Suppressor macrophage treated with lipopolysaccharide for 1 hour (primary cell): ENCODE results near the gene SLMAP.
A peak's percentile ranks its signal among the peaks of the same experiment; 100 is the strongest.
"Not testable (repeated sequence)": the region's sequence is repeated elsewhere in the genome, so short reads cannot be mapped to it uniquely, and the experiment has no call there.

Experiments
- DNase-seq, 3 donors: peaks; one replicate each; pipeline ENCODE4 v3.0.0-alpha.2; 2020 to 2022

SLMAP gene

DNA sequence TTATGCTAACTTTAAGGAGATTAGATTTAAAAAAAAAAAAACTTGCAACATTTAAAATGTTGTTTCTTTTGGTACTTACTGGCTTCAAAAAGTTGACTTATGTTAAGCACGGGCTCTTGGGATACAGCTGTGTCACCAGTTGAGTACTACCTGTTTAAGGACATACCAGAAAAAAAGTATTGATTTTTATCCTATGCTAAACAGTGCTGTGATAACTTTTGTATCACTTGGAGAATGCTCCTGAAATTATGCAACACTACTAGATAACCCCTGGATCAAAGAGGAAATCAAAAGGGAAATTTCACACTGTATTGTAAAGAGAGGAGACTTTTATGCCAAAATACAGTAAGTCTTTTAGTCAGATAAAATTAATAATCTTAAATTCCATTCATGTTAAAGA is 77.7 kb downstream of the SLMAP start:
- no peak for DNase-seq

DNA sequence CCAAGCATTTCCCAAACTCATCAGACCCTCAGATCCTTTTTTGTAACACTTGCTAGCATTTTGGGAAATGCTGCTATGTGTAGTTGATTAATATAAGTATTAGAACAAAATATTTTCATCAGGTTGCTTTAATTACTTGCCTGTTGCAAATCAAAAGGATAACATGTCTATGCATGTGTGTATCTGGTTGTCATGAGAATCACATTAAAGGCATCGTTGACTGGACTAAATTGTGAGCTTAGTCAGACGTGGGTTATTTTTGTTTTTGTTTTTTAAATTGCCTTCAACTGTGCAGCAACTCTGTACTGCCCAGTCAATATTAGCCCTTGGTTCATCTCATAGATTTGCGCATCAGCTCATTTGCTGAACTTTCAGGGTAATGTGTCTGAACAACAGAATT is 81.6 kb downstream of the SLMAP start:
- no peak for DNase-seq

DNA sequence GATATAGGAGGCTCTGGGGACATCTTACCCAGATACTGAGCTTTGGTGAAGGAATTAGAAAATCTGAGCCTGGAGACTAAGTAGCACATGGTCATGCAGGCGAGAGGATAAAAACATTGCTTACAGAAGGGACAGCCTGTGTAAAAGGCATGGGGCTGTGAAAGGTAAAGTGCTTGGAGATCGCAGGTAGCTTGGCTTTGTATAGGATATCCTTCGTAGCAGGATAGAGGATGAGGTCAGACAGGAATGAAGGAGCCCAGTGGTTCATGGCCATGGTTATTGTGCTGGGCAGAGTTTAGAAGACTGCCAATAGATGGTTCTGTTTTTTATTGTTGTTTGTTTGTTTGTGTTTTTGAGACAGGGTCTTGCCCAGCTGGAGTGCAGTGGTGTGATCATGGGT is 82.5 kb downstream of the SLMAP start:
- DNase-seq = no peak

DNA sequence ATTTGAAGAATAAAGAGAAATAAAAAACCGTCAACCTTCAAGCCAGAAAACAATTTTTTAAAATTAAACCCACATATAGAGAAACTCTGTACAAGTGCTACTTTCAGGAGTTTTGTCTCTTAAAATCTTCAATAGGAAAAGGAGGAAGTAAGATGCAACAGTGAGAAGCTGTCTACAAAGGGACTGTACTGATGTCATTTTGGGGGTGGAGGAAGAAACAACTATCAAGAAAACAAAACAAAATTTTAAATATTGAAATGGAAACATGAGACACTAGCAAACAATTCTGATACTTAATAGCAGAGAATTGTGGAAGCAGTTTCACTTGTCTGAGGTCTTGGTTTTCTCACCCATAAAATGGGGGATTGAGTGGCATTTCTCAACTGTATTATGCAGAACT is 84.4 kb downstream of the SLMAP start:
- peak; percentile 53 to 71 (median 70) for DNase-seq

DNA sequence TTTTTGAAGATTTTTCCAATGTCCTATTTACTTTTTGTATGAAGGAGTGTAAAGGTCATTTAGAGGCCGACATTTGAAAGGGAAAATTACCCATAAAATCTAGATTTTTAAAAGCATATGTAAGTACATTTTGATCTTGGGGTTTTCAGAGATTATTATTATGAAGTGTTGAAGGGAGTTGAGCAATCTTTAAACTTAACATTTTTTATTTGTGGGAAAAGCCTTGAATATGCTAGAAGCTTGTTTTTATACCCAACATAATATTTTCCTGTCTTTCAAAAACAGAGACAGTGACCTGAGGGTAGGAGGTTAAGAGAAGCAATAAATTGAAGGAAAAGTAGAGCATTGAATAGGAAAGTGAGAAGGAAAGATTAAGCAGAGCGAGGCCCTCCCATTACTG is 85.7 kb downstream of the SLMAP start:
- DNase-seq = no peak

DNA sequence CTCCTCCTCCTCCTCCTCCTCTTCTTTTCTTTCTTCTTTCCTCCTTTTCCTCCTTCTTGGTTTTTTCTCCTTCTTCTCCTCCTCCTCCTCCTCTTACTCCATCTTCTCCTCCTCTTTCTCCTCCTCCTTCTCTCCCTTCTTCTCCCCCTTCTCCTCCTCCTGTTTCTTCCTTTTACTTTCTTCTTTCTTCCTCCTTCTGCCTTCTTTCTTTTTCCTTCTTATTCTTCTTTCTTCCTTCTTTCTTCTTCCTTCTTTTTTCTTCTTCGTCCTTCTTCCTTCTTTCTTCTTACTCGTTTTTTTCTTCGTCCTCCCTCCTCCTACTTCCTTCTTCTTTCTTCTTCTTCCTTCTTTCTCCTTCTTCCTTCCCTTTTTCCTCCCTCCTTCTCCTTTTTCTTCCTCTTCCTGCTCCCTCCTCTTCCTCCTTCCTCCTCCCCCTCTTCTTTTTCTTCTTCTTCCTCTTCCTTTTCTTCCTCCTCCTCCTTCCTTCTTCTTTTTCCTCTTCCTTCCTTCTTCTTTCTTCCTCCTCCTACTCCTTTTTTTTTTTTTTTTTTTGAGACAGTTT is 92.1 kb downstream of the SLMAP start:
- no peak for DNase-seq

DNA sequence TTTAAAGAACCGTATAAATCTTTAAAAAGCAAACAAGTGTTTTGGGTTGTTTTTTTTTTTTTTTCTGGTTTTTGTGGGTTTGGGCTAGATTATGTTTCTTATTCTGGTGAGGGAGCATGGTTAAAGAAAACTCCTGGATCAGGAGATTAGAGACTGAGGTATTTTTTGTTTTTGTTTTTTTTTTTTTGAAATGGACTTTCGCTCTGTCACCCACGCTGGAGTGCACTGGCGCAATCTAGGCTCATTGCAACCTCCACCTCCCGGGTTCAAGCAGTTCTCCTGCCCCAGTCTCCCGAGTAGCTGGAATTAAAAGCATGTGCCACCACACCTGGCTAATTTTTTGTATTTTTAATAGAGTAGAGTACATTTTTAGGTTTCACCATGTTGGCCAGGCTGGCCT is 95.2 kb downstream of the SLMAP start:
- no peak for DNase-seq

DNA sequence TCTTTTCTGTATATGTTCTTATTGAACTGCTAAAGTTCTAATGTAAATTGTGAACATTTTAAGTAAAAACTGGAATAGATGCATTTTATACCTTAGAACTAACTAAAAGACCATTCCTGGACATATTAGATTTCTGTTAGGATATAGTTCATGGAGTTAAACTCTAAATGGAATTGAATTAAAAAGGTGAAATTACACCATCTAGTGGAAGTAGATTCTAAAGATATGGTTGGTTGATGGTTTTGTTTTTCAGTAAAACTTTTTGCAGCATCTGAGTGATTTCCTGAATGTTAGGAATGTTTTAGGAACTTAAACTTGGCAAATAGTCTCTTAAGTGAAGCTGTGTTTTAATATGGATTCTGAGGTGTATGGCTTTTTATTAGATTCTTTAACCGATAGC is 96.8 kb downstream of the SLMAP start:
- peak in 1 of 3 donors; percentile 22 for DNase-seq

DNA sequence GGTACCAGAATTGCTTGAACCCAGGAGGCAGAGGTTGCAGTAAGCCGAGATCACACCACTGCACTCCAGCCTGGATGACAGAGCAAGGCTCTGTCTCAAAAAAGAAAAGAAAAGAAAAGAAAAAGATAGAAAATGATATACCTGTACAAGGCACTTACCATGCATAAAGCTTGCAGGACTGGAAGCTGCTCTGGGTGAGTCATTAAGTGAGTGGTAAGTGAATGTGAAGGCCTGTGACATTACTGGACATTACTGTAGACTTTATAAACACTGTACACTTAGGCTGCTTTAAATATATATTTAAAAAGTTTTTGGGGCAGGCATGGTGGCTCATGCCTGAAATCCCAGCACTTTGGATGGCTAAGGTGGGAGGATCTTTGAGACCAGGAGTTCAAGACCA is 99.2 kb downstream of the SLMAP start:
- no peak for DNase-seq

DNA sequence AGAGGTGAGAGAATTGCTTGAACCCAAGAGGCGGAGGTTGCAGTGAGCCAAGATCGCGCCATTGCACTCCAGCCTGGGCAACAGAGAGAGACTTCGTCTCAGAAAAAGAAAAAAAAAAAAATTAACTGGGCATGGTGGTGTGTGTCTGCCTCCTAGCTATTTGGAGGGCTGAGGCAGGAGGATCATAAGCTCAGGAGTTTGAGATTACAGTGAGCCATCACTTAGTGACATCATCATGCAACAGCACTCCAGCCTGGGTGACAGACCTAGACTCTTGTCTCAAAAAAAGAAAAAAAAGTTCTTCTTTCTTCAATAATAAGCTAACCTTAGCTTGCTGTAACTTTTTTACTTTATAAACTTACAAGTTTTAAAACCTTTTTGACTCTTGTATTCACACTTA is 99.8 kb downstream of the SLMAP start:
- no peak for DNase-seq

DNA sequence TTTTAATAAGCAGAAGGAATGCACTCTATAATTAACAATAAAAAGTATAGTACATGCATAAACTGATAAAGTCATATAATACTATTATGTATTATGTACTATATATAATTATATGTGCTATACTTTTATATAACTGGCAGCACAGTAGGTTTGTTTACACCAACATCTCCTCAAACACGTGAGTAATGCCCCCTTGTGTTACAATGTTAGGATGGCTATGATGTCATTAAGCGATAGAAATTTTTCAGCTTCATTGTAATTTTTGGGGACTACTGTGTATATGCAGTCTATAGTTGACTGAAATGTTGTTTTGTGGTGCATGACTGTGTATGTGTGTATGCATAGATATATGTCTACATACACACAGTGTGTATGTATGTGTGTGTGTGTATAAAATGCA is 100.6 kb downstream of the SLMAP start:
- peak in 2 of 3 donors; percentile 8 to 24 for DNase-seq

DNA sequence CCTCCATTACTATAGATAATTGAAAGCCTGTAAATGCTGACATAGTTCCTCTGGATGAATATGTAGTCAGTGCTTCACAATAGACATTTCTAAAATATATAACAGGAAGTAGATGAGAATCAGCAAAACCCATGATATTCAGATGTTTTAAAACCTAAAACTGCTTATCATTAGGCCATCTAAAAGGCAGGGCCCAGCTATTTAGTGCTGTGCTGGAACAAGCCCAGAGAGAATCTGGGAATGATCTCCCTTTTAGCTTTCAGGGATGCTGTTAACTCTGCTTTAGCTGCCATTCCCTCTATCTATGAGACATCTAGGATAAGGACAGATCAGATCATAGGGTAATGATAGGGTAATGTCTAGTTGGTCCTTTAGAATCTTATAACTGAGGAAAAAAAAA is 106.8 kb downstream of the SLMAP start:
- no peak for DNase-seq

DNA sequence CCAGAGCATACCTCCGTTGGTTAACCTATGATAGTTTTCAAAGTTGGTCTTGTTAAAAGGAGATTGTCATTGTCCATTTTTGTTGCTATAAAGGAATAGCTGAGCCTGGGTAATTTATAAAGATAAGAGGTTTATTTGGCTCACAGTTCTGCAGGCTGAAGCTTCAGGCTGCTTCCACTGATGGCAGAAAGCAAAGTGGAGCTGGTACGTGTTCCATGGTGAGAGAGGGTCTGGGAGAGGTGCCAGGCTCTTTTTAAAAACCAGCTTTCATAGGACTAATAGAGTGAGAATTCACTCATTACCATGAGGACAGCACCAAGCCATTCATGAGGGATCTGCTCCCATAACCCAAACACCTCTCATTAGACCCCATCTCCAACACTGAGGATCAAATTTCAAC is 107.3 kb downstream of the SLMAP start:
- no peak for DNase-seq

DNA sequence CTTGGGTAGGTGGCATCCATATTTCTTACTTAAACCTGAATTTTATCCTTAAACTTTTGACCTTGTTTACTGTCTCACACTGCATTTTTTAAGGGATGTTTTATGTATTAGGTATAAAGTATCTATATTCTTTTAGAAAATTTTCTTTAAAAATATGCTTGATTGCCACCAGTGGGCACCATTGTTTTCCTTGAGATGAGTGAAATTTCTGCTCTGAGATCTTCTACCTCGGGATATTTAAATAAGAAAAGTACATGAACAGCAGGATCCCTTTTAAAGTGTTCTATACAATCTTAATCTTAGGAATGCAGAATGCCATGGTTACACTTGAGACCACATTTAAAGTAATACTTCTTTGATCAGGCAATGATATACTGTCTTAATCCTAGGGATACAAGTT is 108.7 kb downstream of the SLMAP start:
- DNase-seq = peak in 1 of 3 donors; percentile 9

DNA sequence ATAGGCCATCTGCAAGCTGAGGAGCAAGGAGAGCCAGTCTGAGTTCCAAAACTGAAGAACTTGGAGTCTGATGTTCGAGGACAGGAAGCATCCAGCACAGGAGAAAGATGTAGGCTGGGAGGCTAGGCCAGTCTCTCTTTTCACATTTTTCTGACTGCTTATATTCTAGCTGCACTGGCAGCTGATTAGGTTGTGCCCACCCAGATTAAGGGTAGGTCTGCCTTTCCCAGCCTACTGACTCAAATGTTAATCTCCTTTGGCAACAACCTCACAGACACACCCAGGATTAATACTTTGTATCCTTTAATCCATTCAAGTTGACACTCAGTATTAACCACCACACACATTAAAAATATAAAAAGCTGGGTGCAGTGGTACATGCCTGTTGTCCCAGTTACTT is 113.0 kb downstream of the SLMAP start:
- not testable (repeated sequence) for DNase-seq

DNA sequence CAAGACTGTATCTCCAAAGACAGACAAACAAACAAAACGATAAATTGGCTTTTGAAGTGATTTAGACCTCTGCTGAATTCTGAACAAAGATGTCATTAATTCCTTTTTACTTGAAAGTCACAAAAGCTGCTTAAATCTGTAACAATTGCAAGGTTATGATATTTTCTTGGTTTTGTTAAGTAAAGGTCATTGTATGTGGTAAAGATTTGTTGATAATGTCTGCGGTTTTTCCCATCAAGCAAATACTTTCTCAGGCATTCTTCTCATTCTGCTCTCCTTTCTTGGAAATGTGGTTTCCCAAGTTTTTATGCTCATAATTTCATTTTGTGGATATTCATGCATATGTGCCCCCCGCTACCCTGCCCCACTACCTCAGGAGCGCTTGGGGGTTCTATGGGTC is 116.5 kb downstream of the SLMAP start:
- no peak for DNase-seq

DNA sequence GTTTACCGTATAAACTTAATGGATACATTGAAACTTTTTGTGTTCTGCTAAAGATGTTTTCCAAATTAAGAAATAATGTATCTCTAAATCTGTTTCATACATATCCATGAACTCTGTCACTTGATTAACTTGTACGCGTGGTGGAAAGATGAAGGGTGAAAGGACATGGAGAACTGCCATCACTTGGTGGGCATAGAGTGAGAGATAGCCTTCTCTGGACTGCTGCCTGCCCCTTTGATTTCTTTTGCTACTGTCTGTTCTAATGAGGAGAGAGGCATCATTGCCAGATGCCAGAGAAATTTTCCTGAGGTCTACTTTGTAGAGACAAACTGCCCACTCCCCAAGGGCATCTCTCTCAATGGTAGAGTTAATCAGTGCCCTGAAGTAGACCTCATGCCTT is 120.5 kb downstream of the SLMAP start:
- DNase-seq = no peak

DNA sequence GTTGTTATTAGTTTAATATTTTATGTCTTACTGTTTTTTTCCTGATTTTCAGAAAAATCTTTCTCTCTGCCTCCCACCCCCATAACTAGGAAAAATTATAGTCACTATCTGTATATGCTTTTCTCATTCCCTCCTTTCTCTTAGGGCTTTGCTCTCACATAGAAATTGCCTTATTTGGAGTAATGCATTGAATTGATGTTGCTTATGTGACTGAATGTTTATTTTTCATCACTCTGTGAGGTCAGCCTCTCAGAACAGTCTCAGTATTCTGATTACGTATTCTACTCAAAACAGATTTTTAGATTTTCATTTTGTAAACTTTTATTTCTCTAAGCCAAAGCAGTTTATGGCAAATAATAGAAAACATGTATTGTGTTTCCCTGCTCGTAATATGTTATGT is 121.0 kb downstream of the SLMAP start:
- no peak for DNase-seq

DNA sequence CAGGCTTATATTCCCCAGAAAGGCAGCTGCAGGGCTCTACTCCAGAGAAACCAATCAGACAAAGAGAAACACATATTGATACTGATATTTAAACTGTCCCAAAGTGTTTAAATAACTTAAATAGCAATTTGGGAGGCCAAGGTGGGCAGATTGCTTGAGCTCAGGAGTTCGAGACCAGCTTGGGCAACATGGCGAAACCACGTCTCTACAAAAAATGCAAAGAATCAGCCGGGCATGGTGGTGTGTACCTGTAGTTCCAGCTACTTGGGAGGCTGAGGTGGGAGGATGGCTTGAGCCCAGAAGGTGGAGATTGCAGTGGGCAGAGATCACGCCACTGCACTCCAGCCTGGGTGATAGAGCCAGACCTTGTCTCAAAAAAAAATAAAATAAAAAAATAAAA is 128.3 kb downstream of the SLMAP start:
- DNase-seq = not testable (repeated sequence)

DNA sequence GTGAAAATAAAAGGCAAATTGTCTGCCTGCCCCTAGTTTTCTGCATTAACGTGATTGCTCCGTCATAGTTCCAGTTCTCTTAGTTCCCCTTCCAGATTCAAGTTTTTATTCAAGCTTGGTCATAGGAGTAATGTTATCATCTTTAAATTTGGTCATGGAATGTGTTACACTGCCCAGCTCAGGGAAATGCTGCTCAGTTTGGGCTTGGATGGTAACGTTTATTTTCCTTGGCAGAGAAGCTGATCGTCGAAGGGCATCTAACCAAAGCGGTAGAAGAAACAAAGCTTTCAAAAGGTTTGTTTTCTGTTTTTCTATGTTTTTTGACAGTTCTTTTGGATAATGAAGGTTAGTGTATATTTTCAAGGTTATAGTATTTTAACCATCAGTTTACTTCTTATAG is 133.7 kb downstream of the SLMAP start:
- DNase-seq = no peak

DNA sequence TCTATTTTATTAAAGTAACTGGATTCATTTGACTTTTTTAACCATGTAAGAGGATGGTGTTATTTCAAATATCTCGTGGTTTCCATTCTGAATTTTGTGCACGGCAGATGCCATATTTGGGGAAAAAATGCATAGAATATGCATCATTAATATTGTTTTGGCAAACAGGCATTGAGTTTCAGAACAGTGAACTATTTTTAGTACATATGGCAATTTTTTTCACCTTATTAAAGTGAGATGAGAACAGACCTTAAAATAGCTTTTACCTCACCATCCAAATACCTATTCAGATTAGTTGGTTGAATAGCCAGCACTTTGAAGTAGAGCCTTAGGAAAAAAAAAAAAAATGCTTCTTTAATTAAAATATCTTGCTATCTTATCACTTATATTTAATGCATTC is 134.8 kb downstream of the SLMAP start:
- no peak for DNase-seq

DNA sequence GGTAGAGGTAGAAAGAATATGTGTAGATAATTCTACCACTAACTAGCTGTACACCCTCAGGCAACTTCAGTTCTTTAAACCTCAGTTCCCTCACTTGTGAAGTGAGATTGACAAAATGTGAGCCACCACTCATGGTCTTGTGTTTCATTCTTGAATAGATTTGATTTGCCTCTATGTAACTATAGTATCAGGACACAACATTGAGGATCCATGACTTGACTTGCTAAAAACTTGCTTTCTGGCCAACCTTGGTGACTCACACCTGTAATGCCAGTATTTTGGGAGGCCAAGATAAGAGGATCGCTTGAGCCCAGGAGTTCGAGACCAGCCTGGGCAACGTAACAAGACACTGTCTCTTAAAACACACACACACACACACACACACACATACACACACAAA is 136.3 kb downstream of the SLMAP start:
- no peak for DNase-seq

DNA sequence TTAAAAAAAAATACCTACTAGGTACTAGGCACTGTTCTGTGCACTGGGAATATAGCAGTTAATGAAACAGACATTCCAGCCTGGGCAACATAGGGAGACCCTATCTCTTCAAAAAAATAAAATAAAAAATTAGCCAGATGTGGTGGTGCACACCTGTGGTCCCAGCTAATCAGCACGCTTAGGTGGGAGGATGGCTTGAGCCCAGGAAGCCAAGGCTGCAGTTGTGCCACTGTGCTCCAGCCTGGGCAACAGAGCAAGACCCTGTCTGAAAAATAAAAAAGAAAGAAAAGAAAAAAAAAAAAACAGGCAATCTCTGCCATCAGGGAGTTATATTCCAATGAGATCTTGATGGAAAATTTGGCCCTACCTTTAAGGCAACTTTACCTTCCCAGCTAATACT is 137.0 kb downstream of the SLMAP start:
- DNase-seq = no peak

DNA sequence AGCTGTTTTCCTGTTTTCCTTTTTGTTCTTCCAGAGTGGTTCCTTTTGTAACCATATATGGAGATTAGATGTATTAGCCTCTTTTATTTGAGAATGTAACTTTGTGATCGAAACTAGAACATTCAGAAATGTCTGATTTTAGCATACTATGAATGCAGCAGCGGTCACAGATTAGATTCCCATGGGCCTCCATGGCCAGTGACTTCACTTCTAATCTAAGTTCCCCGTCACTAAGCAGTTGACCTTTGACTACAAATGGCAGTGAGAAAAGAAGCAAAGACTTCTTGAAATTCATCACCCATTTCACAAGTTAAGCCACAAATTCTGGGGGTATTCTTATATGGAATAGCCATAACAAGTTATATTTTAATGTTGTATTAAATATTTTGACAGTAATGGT is 137.6 kb downstream of the SLMAP start:
- no peak for DNase-seq

DNA sequence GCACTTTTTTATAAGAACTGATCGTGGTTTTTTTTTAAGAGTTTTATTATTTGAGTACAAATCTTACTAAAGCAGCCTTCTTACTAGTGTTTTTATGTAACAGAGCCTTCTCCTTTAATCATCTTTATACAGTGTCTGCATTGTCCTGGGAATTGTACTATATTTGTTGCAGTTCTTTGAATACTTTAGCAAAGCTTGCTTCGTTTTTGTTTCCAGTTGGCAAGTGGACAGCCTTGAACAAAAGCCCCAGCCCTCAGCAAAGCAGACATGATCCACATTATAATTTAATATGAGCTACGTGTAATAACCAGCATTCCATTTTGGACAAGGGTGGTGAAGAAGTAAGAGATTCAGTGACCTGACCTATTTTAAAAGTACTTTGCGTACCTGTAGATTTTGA is 139.9 kb downstream of the SLMAP start:
- DNase-seq = no peak

DNA sequence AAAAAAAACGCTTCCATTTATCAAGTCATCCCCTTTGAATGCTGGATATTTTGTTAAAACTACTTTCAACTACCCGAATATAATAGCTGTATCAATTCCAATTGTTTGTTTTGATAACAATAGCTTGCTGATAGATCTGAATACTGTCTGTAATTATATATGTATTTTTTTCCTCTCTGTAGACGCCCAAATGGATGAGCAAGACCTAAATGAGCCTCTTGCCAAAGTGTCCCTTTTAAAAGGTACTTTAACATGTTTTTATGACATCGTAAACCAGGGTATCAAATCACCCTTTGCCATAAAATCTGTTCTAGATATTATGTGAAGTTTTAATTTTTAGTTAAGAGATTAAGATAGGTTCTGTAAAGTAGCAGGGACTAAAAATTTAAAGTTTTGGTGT is 140.6 kb downstream of the SLMAP start:
- DNase-seq = no peak
